Progenitor cell of endocrine pancreas (in vitro differentiated cells): ENCODE measurements around the gene ZKSCAN4. TPM values are rescaled to one million over a fixed set of nuclear protein-coding genes. Genes with fewer than 3 reads are reported as not detected.

Source experiments
- DNase-seq: peaks from one replicate; pipeline ENCODE4 v3.0.0; 2021; ENCODE audit warnings: low spot score; ENCODE audit not compliant: unreplicated experiment
- H3K27ac Mint-ChIP-seq: 2 replicates; pipeline ENCODE4 v1.8.0; 2021; ENCODE audit warnings: mild to moderate bottlenecking, moderate library complexity, mixed read lengths
- H3K27me3 Mint-ChIP-seq: 2 replicates; pipeline ENCODE4 v1.8.0; 2021; ENCODE audit warnings: mixed read lengths
- H3K36me3 Mint-ChIP-seq: 2 replicates; pipeline ENCODE4 v1.8.0; 2022; ENCODE audit warnings: mixed read lengths; ENCODE audit not compliant: insufficient read depth
- H3K4me1 Mint-ChIP-seq: 2 replicates; pipeline ENCODE4 v1.8.0; 2021; ENCODE audit warnings: low read depth, mixed read lengths
- H3K4me3 Mint-ChIP-seq: 2 replicates; pipeline ENCODE4 v1.8.0; 2021; ENCODE audit warnings: low read depth, mild to moderate bottlenecking, moderate library complexity, mixed read lengths
- H3K9me3 Mint-ChIP-seq: 2 replicates; pipeline ENCODE4 v1.8.0; 2021; ENCODE audit warnings: low read depth, mixed read lengths
- CTCF ChIP-seq: fragments of 200-600 bp; sonication (generic); IDR thresholded peaks from one replicate; pipeline ENCODE4 v1.5.0; 2021; ENCODE audit warnings: antibody characterized with exemption, mild to moderate bottlenecking; ENCODE audit not compliant: unreplicated experiment
- total RNA-seq: library from RNA; stranded (reverse); gene quantifications from 2 replicates; pipeline ENCODE4 v1.2.1, GENCODE V29; 2021

Gene ZKSCAN4
- total RNA-seq, 1 donor from 2014 or later = 9.0 TPM

- TF ChIP-seq CTCF = no peak
- peaks cover 6% of the 10 kb centered on the region for H3K9me3 Mint-ChIP-seq
- H3K27ac Mint-ChIP-seq = no peak overlapping the region
Observed at GRCh38 chr6:28235912-28236452, 16.1 kb downstream of the ZKSCAN4 start.

GRCh38 chr6:28232785-28233184 lies 19.3 kb downstream of the ZKSCAN4 start:
- no peak for TF ChIP-seq CTCF
- no peaks in the 10 kb centered on the region for H3K27me3 Mint-ChIP-seq
- H3K4me1 Mint-ChIP-seq = no peaks in the 10 kb centered on the region
- no peak overlapping the region for H3K4me3 Mint-ChIP-seq
- H3K9me3 Mint-ChIP-seq = peaks cover 18% of the 10 kb centered on the region
- H3K27ac Mint-ChIP-seq = no peak overlapping the region
- H3K36me3 Mint-ChIP-seq = peaks cover 78% of the 10 kb centered on the region
- DNase-seq = no peak

More at GRCh38 chr6:28235912-28236452, 16.1 kb downstream of the ZKSCAN4 start:
- no peaks in the 10 kb centered on the region for H3K27me3 Mint-ChIP-seq
- no peak for DNase-seq
- peaks cover 57% of the 10 kb centered on the region for H3K36me3 Mint-ChIP-seq
- no peak overlapping the region for H3K4me3 Mint-ChIP-seq
- H3K4me1 Mint-ChIP-seq = no peaks in the 10 kb centered on the region

- peaks cover 12% of the 10 kb centered on the region for H3K27me3 Mint-ChIP-seq
- peak overlapping the region; percentile 97 for H3K27ac Mint-ChIP-seq
- DNase-seq = no peak
- TF ChIP-seq CTCF = no peak
- peak overlapping the region; percentile 90 for H3K4me3 Mint-ChIP-seq
- peaks cover 39% of the 10 kb centered on the region for H3K36me3 Mint-ChIP-seq
- H3K4me1 Mint-ChIP-seq = peaks cover 9% of the 10 kb centered on the region
- H3K9me3 Mint-ChIP-seq = peaks cover 11% of the 10 kb centered on the region
Observed at GRCh38 chr6:28226460-28226859, 25.6 kb downstream of the ZKSCAN4 start.

GRCh38 chr6:28225056-28225834 lies 26.8 kb downstream of the ZKSCAN4 start, which contains the start of gene ZSCAN9:
Gene ZSCAN9 (plus strand): TSS chr6:28225275. CDS start chr6:28227085, 1,810 bp downstream.
- peaks cover 28% of the 10 kb centered on the region for H3K36me3 Mint-ChIP-seq
- peaks cover 9% of the 10 kb centered on the region for H3K4me1 Mint-ChIP-seq
- H3K4me3 Mint-ChIP-seq = peak within 1 kb of the TSS; percentile 90
- peak; percentile 76 for DNase-seq
- peaks cover 22% of the 10 kb centered on the region for H3K27me3 Mint-ChIP-seq
- no peak for TF ChIP-seq CTCF
- peaks cover 6% of the 10 kb centered on the region for H3K9me3 Mint-ChIP-seq
- peak within 1 kb of the TSS; percentile 97 for H3K27ac Mint-ChIP-seq

GRCh38 chr6:28224131-28225055 lies 27.7 kb downstream of the ZKSCAN4 start:
- H3K4me1 Mint-ChIP-seq = peaks cover 9% of the 10 kb centered on the region
- peak overlapping the region; percentile 97 for H3K27ac Mint-ChIP-seq
- H3K36me3 Mint-ChIP-seq = peaks cover 22% of the 10 kb centered on the region
- H3K9me3 Mint-ChIP-seq = peaks cover 4% of the 10 kb centered on the region
- H3K4me3 Mint-ChIP-seq = peak overlapping the region; percentile 90
- no peak for TF ChIP-seq CTCF
- H3K27me3 Mint-ChIP-seq = peaks cover 26% of the 10 kb centered on the region
- DNase-seq = no peak
